Uterus (tissue), 4 donors: ENCODE measurements around the gene OCIAD1. TPM values are rescaled to one million over a fixed set of nuclear protein-coding genes. Genes with fewer than 3 reads are reported as not detected.

Source experiments
- DNase-seq, 2 donors: peaks; one replicate each; pipeline ENCODE4 v3.0.0-alpha.2; 2019 to 2020
- H3K27ac ChIP-seq, 2 donors: fragments of 200-600 bp; sonication (generic); 1 replicate in 1 of 2; 2 replicates in 1 of 2; pipeline ENCODE4 v1.5.1; 2016 to 2018
- H3K27me3 ChIP-seq, 2 donors: fragments of 200-600 bp; sonication (generic); one replicate each; pipeline ENCODE4 v1.5.1; 2018 to 2019; ENCODE audit warnings: control low read depth in 1 of 2
- H3K36me3 ChIP-seq, 2 donors: fragments of 200-600 bp; sonication (generic); one replicate each; pipeline ENCODE4 v1.5.1; 2019; ENCODE audit warnings: control low read depth in 1 of 2
- H3K4me1 ChIP-seq, 2 donors: fragments of 200-600 bp; sonication (generic); one replicate each; pipeline ENCODE4 v1.5.1; 2018 to 2019; ENCODE audit warnings: control low read depth in 1 of 2
- H3K4me3 ChIP-seq, 2 donors: fragments of 200-600 bp; sonication (generic); 1 replicate in 1 of 2; 2 replicates in 1 of 2; pipeline ENCODE4 v1.5.1; 2018 to 2019; ENCODE audit warnings: mild to moderate bottlenecking in 1 of 2
- H3K9me3 ChIP-seq, 2 donors: fragments of 200-600 bp; sonication (generic); one replicate each; pipeline ENCODE4 v1.5.1; 2019; ENCODE audit warnings: control low read depth in 1 of 2
- CTCF ChIP-seq, 4 experiments: fragments of 200-600 bp in 2 of 4; fragments of 450-650 bp in 2 of 4; sonication (generic) in 2 of 4; IDR thresholded peaks; one replicate each; pipeline ENCODE4 v1.5.1; 2016 to 2019; ENCODE audit warnings: antibody characterized with exemption in 4 of 4, mild to moderate bottlenecking in 2 of 4, moderate library complexity in 1 of 4
- POLR2A ChIP-seq, 2 donors: fragments of 450-650 bp; IDR thresholded peaks; one replicate each; pipeline ENCODE4 v1.6.1; 2016; ENCODE audit warnings: antibody characterized with exemption in 2 of 2, mild to moderate bottlenecking in 1 of 2, moderate library complexity in 1 of 2
- intact Hi-C: fragments of 100-400 bp; cut with DNase I; formaldehyde crosslinking; loops from one replicate; pipeline ENCODE4 v1.15.1; 2023; ENCODE audit warnings: low total_unique reads
- total RNA-seq, 4 donors: library from RNA; depleted of rRNA in 3 of 4; stranded (reverse); fragments of >200 nt in 3 of 4; gene quantifications; one replicate each; pipeline versions ENCODE4 v1.1.0 to v1.2.4, GENCODE V29; 2014 to 2023
- donor health status: DM: yes; HTN: yes; CAD: no.

The OCIAD1 gene
- total RNA-seq, 4 donors from 2014 or later: 127 to 683 (median 166) TPM

- H3K9me3 ChIP-seq: no peaks in the 10 kb centered on the region
- no peak for DNase-seq
- intact Hi-C loops: no loop called here
- TF ChIP-seq CTCF (IDR thresholded peaks at IDR 0.05) (no peak), POLR2A (IDR thresholded peaks at IDR 0.05) (no peak)
- no peak overlapping the region for H3K4me3 ChIP-seq
- H3K36me3 ChIP-seq: no peaks in the 10 kb centered on the region
- H3K27me3 ChIP-seq: no peaks in the 10 kb centered on the region
- no peak overlapping the region for H3K27ac ChIP-seq
- no peaks in the 10 kb centered on the region for H3K4me1 ChIP-seq
These were observed 77.0 kb downstream of the OCIAD1 start for GRCh38 chr4:48907706-48908477.

GRCh38 chr4:48908687-48909086 lies 77.8 kb downstream of the OCIAD1 start:
- DNase-seq: no peak
- H3K36me3 ChIP-seq: no peaks in the 10 kb centered on the region
- intact Hi-C loops: no loop called here
- no peak overlapping the region for H3K4me3 ChIP-seq
- H3K27me3 ChIP-seq: no peaks in the 10 kb centered on the region
- no peaks in the 10 kb centered on the region for H3K4me1 ChIP-seq
- H3K27ac ChIP-seq: no peak overlapping the region
- TF ChIP-seq POLR2A (IDR thresholded peaks at IDR 0.05) (no peak), CTCF (IDR thresholded peaks at IDR 0.05) (no peak)
- no peaks in the 10 kb centered on the region for H3K9me3 ChIP-seq

- Histone ChIP-seq H3K27ac (peak overlapping the region; percentile 63 to 71), H3K27me3 (no peaks in the 10 kb centered on the region), H3K4me1 (no peaks in the 10 kb centered on the region), H3K9me3 (no peaks in the 10 kb centered on the region), H3K4me3 (no peak overlapping the region), H3K36me3 (no peaks in the 10 kb centered on the region)
- no peak for TF ChIP-seq CTCF (IDR thresholded peaks at IDR 0.05)
- TF ChIP-seq POLR2A (IDR thresholded peaks at IDR 0.05): no peak
- intact Hi-C loops: no loop called here
- peak; percentile 37 to 78 for DNase-seq
These were observed 78.8 kb downstream of the OCIAD1 start for GRCh38 chr4:48909697-48910096.

GRCh38 chr4:48910511-48910910 lies 79.6 kb downstream of the OCIAD1 start:
- Histone ChIP-seq H3K4me3 (no peak overlapping the region), H3K4me1 (no peaks in the 10 kb centered on the region), H3K27me3 (no peaks in the 10 kb centered on the region), H3K9me3 (no peaks in the 10 kb centered on the region), H3K36me3 (no peaks in the 10 kb centered on the region), H3K27ac (peak overlapping the region in 1 of 2 donors; percentile 71)
- intact Hi-C loops: no loop called here
- no peak for DNase-seq
- TF ChIP-seq POLR2A (IDR thresholded peaks at IDR 0.05) (no peak), CTCF (IDR thresholded peaks at IDR 0.05) (no peak)

Other genes starting within 250 kb of the OCIAD1 start
- gene FRYL, start 50.8 kb upstream of the OCIAD1 start, total RNA-seq: 100 to 1,000 TPM in 2 of 4 donors, 10 to 100 TPM in 2; 62.5 to 119 (median 98.8) TPM
- 10 to 100 TPM in 2 of 4 donors, 1 to 10 TPM in 1, under 1 TPM in 1; 0.88 to 17.0 (median 6.2) TPM for gene OCIAD2, start 75.7 kb downstream of the OCIAD1 start, total RNA-seq
- gene CWH43, start 155.2 kb downstream of the OCIAD1 start, total RNA-seq: 1 to 10 TPM in 1 of 4 donors, under 1 TPM in 1, not detected in 2; 0.29 to 3.7 TPM